Measurements from ENCODE around the gene TMEM14B. TPM values are rescaled to one million over a fixed set of nuclear protein-coding genes. Genes with fewer than 3 reads are reported as not detected.

TMEM14B gene
- total RNA-seq: 67.9 and 69.8 TPM in 2 replicates

GRCh38 chr6:10747251-10747972, at the start of gene TMEM14B:
TMEM14B (plus strand) TSS chr6:10747805; CDS start chr6:10749246, 1,441 bp downstream.

GRCh38 chr6:10722820-10723566, 24.6 kb upstream of the TMEM14B start, which contains the start of gene TMEM14C:
TMEM14C (plus strand) TSS chr6:10723070; CDS start chr6:10724614, 1,544 bp downstream.

Other genes with a start within 250 kb of the TMEM14B start
- gene GCNT2, start 226.5 kb upstream of the TMEM14B start, total RNA-seq: not detected in 2 replicates
- gene C6orf52, start 53.2 kb upstream of the TMEM14B start, total RNA-seq: 0.23 TPM in 1 of 2 replicates, not detected in the other
- 9.3 and 9.8 TPM in 2 replicates for gene PAK1IP1, start 52.8 kb upstream of the TMEM14B start, total RNA-seq
- gene TMEM14C, start 24.7 kb upstream of the TMEM14B start, total RNA-seq: 169 and 200 TPM in 2 replicates
- gene MAK, start 90.7 kb downstream of the TMEM14B start, total RNA-seq: not detected in 2 replicates
- gene GCM2, start 134.2 kb downstream of the TMEM14B start, total RNA-seq: not detected in 2 replicates
- not detected in 2 replicates for gene SYCP2L, start 139.2 kb downstream of the TMEM14B start, total RNA-seq